HepG2 (cell line): Measurements from ENCODE around the gene THAP3. TPM values are rescaled to one million over a fixed set of nuclear protein-coding genes. Genes with fewer than 3 reads are reported as not detected.

Source experiments
- CENPT ChIP-seq: sonication (generic); formaldehyde crosslinking; IDR thresholded peaks from 2 replicates; pipeline ENCODE4 v1.8.0; 2022; ENCODE audit warnings: low read depth, mild to moderate bottlenecking, moderate library complexity, missing genetic modification reagents
- CREB3 ChIP-seq: sonication (generic); formaldehyde crosslinking; IDR thresholded peaks from 2 replicates; pipeline ENCODE4 v1.5.0; 2020; ENCODE audit warnings: missing genetic modification reagents
- FOXA3 ChIP-seq: IDR thresholded peaks from 2 replicates; pipeline ENCODE4 v1.6.1; 2016; ENCODE audit warnings: missing genetic modification reagents, missing compliant biosample characterization
- JUNB ChIP-seq: sonication (generic); formaldehyde crosslinking; IDR thresholded peaks from 2 replicates; pipeline ENCODE4 v1.8.0; 2022; ENCODE audit warnings: missing genetic modification reagents, mild to moderate bottlenecking, borderline replicate concordance
- KLF16 ChIP-seq, 2 experiments: sonication (generic) in 1 of 2; formaldehyde crosslinking in 1 of 2; IDR thresholded peaks; 2 replicates each; pipeline versions ENCODE4 v1.6.1 to v1.8.0; 2016 to 2023; ENCODE audit warnings: missing genetic modification reagents in 2 of 2, missing compliant biosample characterization in 1 of 2
- NFE2L1 ChIP-seq: sonication (generic); formaldehyde crosslinking; IDR thresholded peaks from 2 replicates; pipeline ENCODE4 v1.4.0; 2020; ENCODE audit warnings: missing genetic modification reagents, mild to moderate bottlenecking, borderline replicate concordance
- SP1 ChIP-seq, 2 experiments: fragments of 450-650 bp in 1 of 2; sonication (generic) in 1 of 2; formaldehyde crosslinking in 1 of 2; IDR thresholded peaks; 2 replicates each; pipeline versions ENCODE4 v1.4.0 to v1.6.1; 2016 to 2020; ENCODE audit warnings: missing genetic modification reagents in 1 of 2
- SP5 ChIP-seq: IDR thresholded peaks from 2 replicates; pipeline ENCODE4 v1.6.1; 2016; ENCODE audit warnings: low read depth, borderline replicate concordance
- SRSF1 ChIP-seq: fragments of 200-400 bp; formaldehyde crosslinking; optimal IDR thresholded peaks from 2 replicates; pipeline ENCODE3; 2017; ENCODE audit warnings: mild to moderate bottlenecking, low read depth, low read length, moderate library complexity
- ZNF12 ChIP-seq: sonication (generic); formaldehyde crosslinking; IDR thresholded peaks from 2 replicates; pipeline ENCODE4 v1.5.0; 2020; ENCODE audit warnings: missing genetic modification reagents
- ZNF333 ChIP-seq: sonication (generic); formaldehyde crosslinking; IDR thresholded peaks from 2 replicates; pipeline ENCODE4 v1.4.0; 2020; ENCODE audit warnings: mild to moderate bottlenecking, missing genetic modification reagents, borderline replicate concordance
- ZNF337 ChIP-seq: sonication (generic); formaldehyde crosslinking; IDR thresholded peaks from 2 replicates; pipeline ENCODE4 v1.5.1; 2020; ENCODE audit warnings: missing genetic modification reagents, low read depth, mild to moderate bottlenecking, borderline replicate concordance
- ZNF510 ChIP-seq: sonication (generic); formaldehyde crosslinking; IDR thresholded peaks from 2 replicates; pipeline ENCODE4 v1.4.0; 2020; ENCODE audit warnings: low read depth, mild to moderate bottlenecking, missing genetic modification reagents
- ZNF572 ChIP-seq: sonication (generic); formaldehyde crosslinking; IDR thresholded peaks from 2 replicates; pipeline ENCODE4 v1.5.1; 2020; ENCODE audit warnings: mild to moderate bottlenecking, missing genetic modification reagents
- ZNF646 ChIP-seq: sonication (generic); formaldehyde crosslinking; IDR thresholded peaks from 2 replicates; pipeline ENCODE4 v1.9.0; 2021; ENCODE audit warnings: mild to moderate bottlenecking, missing genetic modification reagents
- ZNF709 ChIP-seq: sonication (generic); formaldehyde crosslinking; IDR thresholded peaks from 2 replicates; pipeline ENCODE4 v1.5.0; 2020; ENCODE audit warnings: mild to moderate bottlenecking, missing genetic modification reagents
- polyA plus RNA-seq, 8 experiments: library from polyadenylated mRNA; depleted of rRNA in 3 of 8; stranded (reverse) in 7 of 8; unstranded in 1 of 8; fragments of >200 nt; fragmentation: Illumina TruSeq in 4 of 8; extraction: Trizol in 4 of 8; gene quantifications; 2 replicates each; pipeline versions ENCODE4 v1.2.1 to v1.2.3, GENCODE V29; 2011 to 2016; ENCODE audit warnings: low read depth in 4 of 8, missing spikeins in 1 of 8, mixed read lengths in 1 of 8; ENCODE audit not compliant: insufficient read depth in 1 of 8
- total RNA-seq, 5 experiments: library from RNA; depleted of rRNA; stranded (reverse); fragments of >200 nt; fragmentation: Illumina TruSeq; extraction: Trizol; gene quantifications; 2 replicates each; pipeline ENCODE4 v1.2.3, GENCODE V29; 2016; ENCODE audit warnings: low read depth in 1 of 5
- TF ChIP-seq, protein P1 (sequence below): sonication (generic); formaldehyde crosslinking; IDR thresholded peaks from 2 replicates; pipeline ENCODE4 v1.4.0; 2020; ENCODE audit warnings: low read depth, missing genetic modification reagents

The THAP3 gene
- total and polyA plus RNA-seq, 2 of the 13 experiments (the other 11 are each of a cell fraction or from before 2014, with no cell fraction given) = 10.3 to 14.9 TPM

DNA sequence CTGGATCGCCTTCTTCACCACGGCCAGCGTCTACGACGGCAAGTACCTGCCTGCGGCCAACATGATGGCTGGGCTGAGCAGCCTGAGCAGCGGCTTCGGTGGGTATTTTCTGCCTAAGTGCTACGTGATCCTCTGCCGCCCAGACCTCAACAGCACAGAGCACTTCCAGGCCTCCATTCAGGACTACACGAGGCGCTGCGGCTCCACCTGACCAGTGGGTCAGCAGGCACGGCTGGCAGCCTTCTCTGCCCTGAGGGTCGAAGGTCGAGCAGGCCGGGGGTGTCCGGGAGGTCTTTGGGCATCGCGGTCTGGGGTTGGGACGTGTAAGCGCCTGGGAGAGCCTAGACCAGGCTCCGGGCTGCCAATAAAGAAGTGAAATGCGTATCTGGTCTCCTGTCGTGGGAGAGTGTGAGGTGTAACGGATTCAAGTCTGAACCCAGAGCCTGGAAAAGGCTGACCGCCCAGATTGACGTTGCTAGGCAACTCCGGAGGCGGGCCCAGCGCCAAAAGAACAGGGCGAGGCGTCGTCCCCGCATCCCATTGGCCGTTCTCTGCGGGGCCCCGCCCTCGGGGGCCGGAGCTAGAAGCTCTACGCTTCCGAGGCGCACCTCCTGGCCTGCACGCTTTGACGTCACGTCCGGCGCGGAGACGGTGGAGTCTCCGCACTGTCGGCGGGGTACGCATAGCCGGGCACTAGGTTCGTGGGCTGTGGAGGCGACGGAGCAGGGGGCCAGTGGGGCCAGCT, 45.1 kb upstream of the THAP3 start, which contains the start of gene ZBTB48 (continued):
- no peak for TF ChIP-seq ZNF646
- 0 out of 2 replicates have a peak, but pooled peaks have one; percentile 30 for TF ChIP-seq CENPT
- TF ChIP-seq ZNF709 (CRISPR knock-in tag) = peak; percentile 37; the same call in 1 of the 2 replicates
- TF ChIP-seq ZNF337 (CRISPR knock-in tag) = 0 out of 2 replicates have a peak, but pooled peaks have one; percentile 14
- no peak for TF ChIP-seq FOXA3 (CRISPR knock-in tag)
- peak; percentile 77 for TF ChIP-seq ZNF12 (CRISPR knock-in tag)
- no peak for TF ChIP-seq SRSF1
- no peak for TF ChIP-seq ZNF572 (CRISPR knock-in tag)
- TF ChIP-seq SP5 = peak; percentile 10; the same call in 1 of the 2 replicates
- TF ChIP-seq JUNB (CRISPR knock-in tag) = no peak
- TF ChIP-seq, protein P1, sequence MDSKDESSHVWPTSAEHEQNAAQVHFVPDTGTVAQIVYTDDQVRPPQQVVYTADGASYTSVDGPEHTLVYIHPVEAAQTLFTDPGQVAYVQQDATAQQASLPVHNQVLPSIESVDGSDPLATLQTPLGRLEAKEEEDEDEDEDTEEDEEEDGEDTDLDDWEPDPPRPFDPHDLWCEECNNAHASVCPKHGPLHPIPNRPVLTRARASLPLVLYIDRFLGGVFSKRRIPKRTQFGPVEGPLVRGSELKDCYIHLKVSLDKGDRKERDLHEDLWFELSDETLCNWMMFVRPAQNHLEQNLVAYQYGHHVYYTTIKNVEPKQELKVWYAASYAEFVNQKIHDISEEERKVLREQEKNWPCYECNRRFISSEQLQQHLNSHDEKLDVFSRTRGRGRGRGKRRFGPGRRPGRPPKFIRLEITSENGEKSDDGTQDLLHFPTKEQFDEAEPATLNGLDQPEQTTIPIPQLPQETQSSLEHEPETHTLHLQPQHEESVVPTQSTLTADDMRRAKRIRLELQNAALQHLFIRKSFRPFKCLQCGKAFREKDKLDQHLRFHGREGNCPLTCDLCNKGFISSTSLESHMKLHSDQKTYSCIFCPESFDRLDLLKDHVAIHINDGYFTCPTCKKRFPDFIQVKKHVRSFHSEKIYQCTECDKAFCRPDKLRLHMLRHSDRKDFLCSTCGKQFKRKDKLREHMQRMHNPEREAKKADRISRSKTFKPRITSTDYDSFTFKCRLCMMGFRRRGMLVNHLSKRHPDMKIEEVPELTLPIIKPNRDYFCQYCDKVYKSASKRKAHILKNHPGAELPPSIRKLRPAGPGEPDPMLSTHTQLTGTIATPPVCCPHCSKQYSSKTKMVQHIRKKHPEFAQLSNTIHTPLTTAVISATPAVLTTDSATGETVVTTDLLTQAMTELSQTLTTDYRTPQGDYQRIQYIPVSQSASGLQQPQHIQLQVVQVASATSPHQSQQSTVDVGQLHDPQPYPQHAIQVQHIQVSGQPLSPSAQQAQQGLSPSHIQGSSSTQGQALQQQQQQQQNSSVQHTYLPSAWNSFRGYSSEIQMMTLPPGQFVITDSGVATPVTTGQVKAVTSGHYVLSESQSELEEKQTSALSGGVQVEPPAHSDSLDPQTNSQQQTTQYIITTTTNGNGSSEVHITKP (CRISPR knock-in tag) = no peak
- TF ChIP-seq ZNF333 = 0 out of 2 replicates have a peak, but pooled peaks have one; percentile 25
- TF ChIP-seq KLF16 (CRISPR knock-in tag; IDR thresholded peaks at IDR 0.05) = no peak; a peak in 1 of 4 replicates
- TF ChIP-seq SP1 (IDR thresholded peaks at IDR 0.05) = no peak
- peak; percentile 43 for TF ChIP-seq SP1 (CRISPR knock-in tag; IDR thresholded peaks at IDR 0.05)
- peak; percentile 52; the same call in 1 of the 2 replicates for TF ChIP-seq NFE2L1 (CRISPR knock-in tag)
- 0 out of 2 replicates have a peak, but pooled peaks have one; percentile 44 for TF ChIP-seq ZNF510 (CRISPR knock-in tag)
- TF ChIP-seq CREB3 (CRISPR knock-in tag) = no peak
